ENCODE data around the gene ENAM.

- TF ChIP-seq ZNF785 (CRISPR knock-in tag; IDR thresholded peaks at IDR 0.05) (no peak), ZNF445 (CRISPR knock-in tag; IDR thresholded peaks at IDR 0.05; ENCODE audit: low read depth) (no peak), ZFP36 (IDR thresholded peaks at IDR 0.05; ENCODE audit: low read depth, low read length, partially characterized antibody) (no peak), CTCF (IDR thresholded peaks at IDR 0.05 in 2 of 3, conservative IDR thresholded peaks at IDR 0.05 in 1 of 3; ENCODE audit: insufficient read depth in 2 of 3, low read depth in 1 of 3, low read length in 3 of 3) (no peak), POLR2A (conservative IDR thresholded peaks at IDR 0.05) (no peak)
Observed at GRCh38 chr4:70628444-70628843, at the start of gene ENAM.

All from K562 (cell line).